ENCODE results near the gene RIMBP3B. TPM values are rescaled to one million over a fixed set of nuclear protein-coding genes. Genes with fewer than 3 reads are reported as not detected.
"Not testable (repeated sequence)": the region's sequence is repeated elsewhere in the genome, so short reads cannot be mapped to it uniquely, and the experiment has no call there.

RIMBP3B gene
- total RNA-seq, 5 donors from 2014 or later (not counting 1 experiment from before 2014, with no cell fraction given), result 0.14 to 3.9 (median 1.4) TPM

- H3K27me3 Mint-ChIP-seq; H3K27me3 ChIP-seq (replicated peaks in 1 of 2; ENCODE audit: control insufficient read depth in 2 of 2, extremely low read depth in 1 of 2, insufficient read depth in 2 of 2, low read length in 1 of 2); H3K4me1 Mint-ChIP-seq; CTCF ChIA-PET; ATAC-seq (replicated peaks in 1 of 4); H3K27ac Mint-ChIP-seq; H3K4me3 Mint-ChIP-seq; H3K9me3 Mint-ChIP-seq; H3K27ac ChIP-seq (ENCODE audit: low read length); H3K9me3 ChIP-seq; H3K4me3 ChIP-seq (ENCODE audit: control insufficient read depth in 1 of 2, extremely low read depth in 1 of 2, low read length in 1 of 2); POLR2A ChIA-PET; H3K4me1 ChIP-seq (ENCODE audit: control insufficient read depth in 1 of 2, extremely low read depth in 1 of 2, insufficient read depth in 2 of 2, low read length in 2 of 2); H3K36me3 ChIP-seq (ENCODE audit: control insufficient read depth in 2 of 2, extremely low read depth in 1 of 2, insufficient read depth in 1 of 2, low read length in 1 of 2); DNase-seq; H3K36me3 Mint-ChIP-seq: not testable (repeated sequence)
- no CpG with 5 or more reads among the region's 4 CpGs for WGBS (ENCODE audit: insufficient coverage)
Observed at GRCh38 chr22:21365337-21365736, 18.2 kb upstream of the RIMBP3B start.

GRCh38 chr22:21368603-21369310, 14.8 kb upstream of the RIMBP3B start:
- DNase-seq; H3K4me3 Mint-ChIP-seq; H3K4me1 ChIP-seq (ENCODE audit: control insufficient read depth in 1 of 2, extremely low read depth in 1 of 2, insufficient read depth in 2 of 2, low read length in 2 of 2); H3K27me3 ChIP-seq (replicated peaks in 1 of 2; ENCODE audit: control insufficient read depth in 2 of 2, extremely low read depth in 1 of 2, insufficient read depth in 2 of 2, low read length in 1 of 2); H3K9me3 ChIP-seq; ATAC-seq (replicated peaks in 1 of 4); H3K4me3 ChIP-seq (ENCODE audit: control insufficient read depth in 1 of 2, extremely low read depth in 1 of 2, low read length in 1 of 2); H3K27me3 Mint-ChIP-seq; H3K27ac Mint-ChIP-seq; H3K36me3 Mint-ChIP-seq; H3K36me3 ChIP-seq (ENCODE audit: control insufficient read depth in 2 of 2, extremely low read depth in 1 of 2, insufficient read depth in 1 of 2, low read length in 1 of 2); H3K27ac ChIP-seq (ENCODE audit: low read length); POLR2A ChIA-PET; CTCF ChIA-PET; H3K9me3 Mint-ChIP-seq; H3K4me1 Mint-ChIP-seq: not testable (repeated sequence)
- WGBS (ENCODE audit: insufficient coverage), result 90% methylated on average over 3 of the region's 12 CpGs

- POLR2A ChIA-PET; H3K36me3 Mint-ChIP-seq; H3K4me1 Mint-ChIP-seq; H3K27ac ChIP-seq (ENCODE audit: low read length); DNase-seq; H3K4me3 ChIP-seq (ENCODE audit: control insufficient read depth in 1 of 2, extremely low read depth in 1 of 2, low read length in 1 of 2); H3K36me3 ChIP-seq (ENCODE audit: control insufficient read depth in 2 of 2, extremely low read depth in 1 of 2, insufficient read depth in 1 of 2, low read length in 1 of 2); ATAC-seq (replicated peaks in 1 of 4); CTCF ChIA-PET; H3K27me3 ChIP-seq (replicated peaks in 1 of 2; ENCODE audit: control insufficient read depth in 2 of 2, extremely low read depth in 1 of 2, insufficient read depth in 2 of 2, low read length in 1 of 2); H3K4me1 ChIP-seq (ENCODE audit: control insufficient read depth in 1 of 2, extremely low read depth in 1 of 2, insufficient read depth in 2 of 2, low read length in 2 of 2); H3K9me3 ChIP-seq; H3K27me3 Mint-ChIP-seq; H3K4me3 Mint-ChIP-seq; H3K9me3 Mint-ChIP-seq; H3K27ac Mint-ChIP-seq: not testable (repeated sequence)
- WGBS (ENCODE audit: insufficient coverage), result no CpG with 5 or more reads among the region's 4 CpGs
Observed at GRCh38 chr22:21375880-21376279, 7.7 kb upstream of the RIMBP3B start.

- H3K9me3 Mint-ChIP-seq; H3K27ac Mint-ChIP-seq; H3K36me3 Mint-ChIP-seq; H3K27me3 Mint-ChIP-seq; H3K9me3 ChIP-seq; CTCF ChIA-PET; H3K36me3 ChIP-seq (ENCODE audit: control insufficient read depth in 2 of 2, extremely low read depth in 1 of 2, insufficient read depth in 1 of 2, low read length in 1 of 2); H3K4me1 Mint-ChIP-seq; H3K4me3 Mint-ChIP-seq; H3K4me3 ChIP-seq (ENCODE audit: control insufficient read depth in 1 of 2, extremely low read depth in 1 of 2, low read length in 1 of 2); H3K27me3 ChIP-seq (replicated peaks in 1 of 2; ENCODE audit: control insufficient read depth in 2 of 2, extremely low read depth in 1 of 2, insufficient read depth in 2 of 2, low read length in 1 of 2); H3K4me1 ChIP-seq (ENCODE audit: control insufficient read depth in 1 of 2, extremely low read depth in 1 of 2, insufficient read depth in 2 of 2, low read length in 2 of 2); H3K27ac ChIP-seq (ENCODE audit: low read length); POLR2A ChIA-PET; DNase-seq: not testable (repeated sequence)
- ATAC-seq (replicated peaks in 1 of 4), result peak; percentile 65 to 74 (median 70)
- no CpG with 5 or more reads among the region's 79 CpGs for WGBS (ENCODE audit: insufficient coverage)
Observed at GRCh38 chr22:21384468-21385357, 1.2 kb downstream of the RIMBP3B start.

GRCh38 chr22:21389480-21389879, 5.9 kb downstream of the RIMBP3B start:
- CTCF ChIA-PET; H3K36me3 Mint-ChIP-seq; H3K4me3 ChIP-seq (ENCODE audit: control insufficient read depth in 1 of 2, extremely low read depth in 1 of 2, low read length in 1 of 2); H3K27ac ChIP-seq (ENCODE audit: low read length); H3K36me3 ChIP-seq (ENCODE audit: control insufficient read depth in 2 of 2, extremely low read depth in 1 of 2, insufficient read depth in 1 of 2, low read length in 1 of 2); POLR2A ChIA-PET; DNase-seq; H3K4me1 Mint-ChIP-seq; H3K27ac Mint-ChIP-seq; H3K27me3 ChIP-seq (replicated peaks in 1 of 2; ENCODE audit: control insufficient read depth in 2 of 2, extremely low read depth in 1 of 2, insufficient read depth in 2 of 2, low read length in 1 of 2); H3K4me1 ChIP-seq (ENCODE audit: control insufficient read depth in 1 of 2, extremely low read depth in 1 of 2, insufficient read depth in 2 of 2, low read length in 2 of 2); H3K9me3 Mint-ChIP-seq; H3K9me3 ChIP-seq; H3K4me3 Mint-ChIP-seq; ATAC-seq (replicated peaks in 1 of 4); H3K27me3 Mint-ChIP-seq: not testable (repeated sequence)
- whole genome bisulfite sequencing (ENCODE audit: insufficient coverage), result no CpG with 5 or more reads among the region's 7 CpGs

GRCh38 chr22:21390013-21390412, 6.5 kb downstream of the RIMBP3B start:
- H3K27ac ChIP-seq (ENCODE audit: low read length); CTCF ChIA-PET; ATAC-seq (replicated peaks in 1 of 4); H3K27me3 ChIP-seq (replicated peaks in 1 of 2; ENCODE audit: control insufficient read depth in 2 of 2, extremely low read depth in 1 of 2, insufficient read depth in 2 of 2, low read length in 1 of 2); DNase-seq; H3K27me3 Mint-ChIP-seq; H3K4me1 Mint-ChIP-seq; POLR2A ChIA-PET; H3K4me3 ChIP-seq (ENCODE audit: control insufficient read depth in 1 of 2, extremely low read depth in 1 of 2, low read length in 1 of 2); H3K27ac Mint-ChIP-seq; H3K4me3 Mint-ChIP-seq; H3K36me3 ChIP-seq (ENCODE audit: control insufficient read depth in 2 of 2, extremely low read depth in 1 of 2, insufficient read depth in 1 of 2, low read length in 1 of 2); H3K4me1 ChIP-seq (ENCODE audit: control insufficient read depth in 1 of 2, extremely low read depth in 1 of 2, insufficient read depth in 2 of 2, low read length in 2 of 2); H3K9me3 Mint-ChIP-seq; H3K36me3 Mint-ChIP-seq; H3K9me3 ChIP-seq: not testable (repeated sequence)
- no CpG with 5 or more reads among the region's 9 CpGs for WGBS (ENCODE audit: insufficient coverage)

Data from T-cell (primary cell).